GM12878 (cell line): ENCODE data around the gene ATG3. TPM values are rescaled to one million over a fixed set of nuclear protein-coding genes. Genes with fewer than 3 reads are reported as not detected.

ENCODE experiments used
- ATAC-seq: fragments of 200-7000 bp; cut with Tn5 transposase; 3 replicates; pipeline ENCODE4 v1.9.1; 2020; ENCODE audit warnings: mild to moderate bottlenecking, moderate library complexity
- BruUV-seq: library from RNA; stranded (reverse); fragments of 400-500 nt; replicated peaks from 2 replicates; lab custom pipeline; 2021; lab: Mats Ljungman, UMichigan
- CTCF ChIA-PET: fragments of 300-600 bp; sonication (Branson Sonifier 250); formaldehyde crosslinking; extraction: SDS; loops from one replicate; lab custom pipeline; 2021; ENCODE audit warnings: inconsistent platforms; lab: Yijun Ruan, JAX
- POLR2A ChIA-PET: fragments of 350-600 bp; formaldehyde crosslinking; extraction: SDS; loops from one replicate; lab custom pipeline; 2021; ENCODE audit warnings: inconsistent platforms; lab: Charles Lee
- RAD21 ChIA-PET: fragments of 300-600 bp; sonication (Branson Sonifier 250); formaldehyde crosslinking; loops from one replicate; lab custom pipeline; 2023; ENCODE audit warnings: antibody characterized with exemption; ENCODE audit not compliant: unreplicated experiment; lab: Charles Lee
- SMC1A ChIA-PET: fragments of 300-600 bp; sonication (Branson Sonifier 250); formaldehyde crosslinking; loops from one replicate; lab custom pipeline; 2023; ENCODE audit not compliant: unreplicated experiment, uncharacterized antibody; lab: Charles Lee
- DNase-seq: peaks from one replicate; pipeline ENCODE4 v3.0.0-alpha.2; 2011; ENCODE audit warnings: low read depth, low spot score
- FAIRE-seq: peaks from 3 replicates; lab custom pipeline; 2011; peaks lifted over from hg19 to GRCh38; lab: Jason Lieb, UNC
- H2AFZ ChIP-seq: 2 replicates; pipeline ENCODE4 v1.6.0; 2011; ENCODE audit warnings: low read depth, low read length, control low read depth; ENCODE audit not compliant: control insufficient read depth
- H3K27ac ChIP-seq: 2 replicates; pipeline ENCODE4 v1.5.1; 2011; ENCODE audit warnings: control low read depth; ENCODE audit not compliant: control insufficient read depth, insufficient read depth
- H3K27me3 ChIP-seq, 2 experiments: replicated peaks in 1 of 2; 2 replicates each; pipeline versions ENCODE4 v1.6.0 to v1.6.1; 2011; ENCODE audit warnings: low read length in 1 of 2; ENCODE audit not compliant: control insufficient read depth in 2 of 2, insufficient read depth in 2 of 2
- H3K36me3 ChIP-seq, 2 experiments: 2 replicates each; pipeline ENCODE4 v1.5.1; 2011; ENCODE audit warnings: low read length in 1 of 2; ENCODE audit not compliant: control insufficient read depth in 2 of 2, insufficient read depth in 2 of 2
- H3K4me1 ChIP-seq: 2 replicates; pipeline ENCODE4 v1.6.1; 2011; ENCODE audit warnings: mild to moderate bottlenecking, low read length, moderate library complexity, mixed read lengths; ENCODE audit not compliant: control insufficient read depth, insufficient read depth
- H3K4me2 ChIP-seq: 2 replicates; pipeline ENCODE4 v1.6.0; 2011; ENCODE audit warnings: control low read depth; ENCODE audit not compliant: control insufficient read depth, insufficient read depth
- H3K4me3 ChIP-seq: fragments of 200-600 bp; sonication (generic); 2 replicates; pipeline ENCODE4 v1.5.1; 2016
- H3K79me2 ChIP-seq: 2 replicates; pipeline ENCODE4 v1.6.0; 2011; ENCODE audit warnings: low read length; ENCODE audit not compliant: control insufficient read depth, insufficient read depth
- H3K9ac ChIP-seq: 2 replicates; pipeline ENCODE4 v1.8.0; 2011; ENCODE audit warnings: low read length, control low read depth, mixed read lengths; ENCODE audit not compliant: control insufficient read depth, insufficient read depth
- H3K9me3 ChIP-seq: replicated peaks from 3 replicates; pipeline ENCODE4 v1.5.1; 2011; ENCODE audit warnings: mild to moderate bottlenecking, low read length; ENCODE audit not compliant: control insufficient read depth, insufficient read depth
- H4K20me1 ChIP-seq: 2 replicates; pipeline ENCODE4 v1.6.0; 2011; ENCODE audit not compliant: control insufficient read depth, insufficient read depth
- BCL11A ChIP-seq: IDR thresholded peaks from 2 replicates; pipeline ENCODE4 v1.6.1; 2011; ENCODE audit warnings: low read depth, low read length
- CHD2 ChIP-seq: IDR thresholded peaks from 2 replicates; pipeline ENCODE4 v1.6.1; 2011; ENCODE audit warnings: low read depth, low read length, improper control_type of control experiment, borderline replicate concordance
- JUND ChIP-seq: IDR thresholded peaks from 2 replicates; pipeline ENCODE4 v1.6.1; 2012; ENCODE audit warnings: low read depth, mild to moderate bottlenecking, low read length, improper control_type of control experiment, moderate library complexity
- PRDM15 ChIP-seq: fragments of 450-650 bp; formaldehyde crosslinking; IDR thresholded peaks from 2 replicates; pipeline ENCODE4 v1.4.0; 2020; ENCODE audit warnings: mild to moderate bottlenecking, moderate library complexity
- TARDBP ChIP-seq: IDR thresholded peaks from 2 replicates; pipeline ENCODE4 v1.6.1; 2016; ENCODE audit warnings: borderline replicate concordance
- USF1 ChIP-seq: IDR thresholded peaks from 2 replicates; pipeline ENCODE4 v1.6.1; 2011; ENCODE audit warnings: borderline replicate concordance, low read depth, mild to moderate bottlenecking, moderate library complexity, mixed read lengths, low read length; ENCODE audit not compliant: insufficient read depth; ENCODE audit errors: extremely low read length
- ZBTB11 ChIP-seq: fragments of 450-650 bp; formaldehyde crosslinking; IDR thresholded peaks from 2 replicates; pipeline ENCODE4 v1.5.0; 2022; ENCODE audit warnings: mild to moderate bottlenecking, missing genetic modification characterization
- ZNF592 ChIP-seq: fragments of 450-650 bp; IDR thresholded peaks from 2 replicates; pipeline ENCODE4 v1.6.1; 2017; ENCODE audit warnings: mild to moderate bottlenecking, moderate library complexity
- WGBS: methylation state at CpG from one replicate; pipeline ENCODE4 v1.1.6; 2016; ENCODE audit warnings: low lambda C conversion rate; ENCODE audit not compliant: insufficient replicate concordance, insufficient coverage; ENCODE audit errors: missing lambda C conversion rate; 5-methylcytosine and 5-hydroxymethylcytosine counted together
- in situ Hi-C: fragments of 300-500 bp; cut with MboI; formaldehyde crosslinking; loops from 9 replicates; pipeline ENCODE4 v1.14.3; 2018; ENCODE audit warnings: mixed read lengths
- intact Hi-C: fragments of 100-400 bp; cut with micrococcal nuclease; formaldehyde crosslinking; loops from one replicate; pipeline ENCODE4 v1.14.2; 2022; ENCODE audit not compliant: unreplicated experiment
- polyA plus RNA-seq, 11 experiments: library from polyadenylated mRNA; depleted of rRNA in 4 of 11; unstranded in 6 of 11; stranded (reverse) in 5 of 11; fragments of >200 nt; fragmentation: Nextera tagmentation in 4 of 11; fragmentation: Illumina TruSeq in 1 of 11; extraction: Ambion mirVana in 4 of 11; extraction: Trizol in 1 of 11; gene quantifications; 1 replicate in 1 of 11; 2 replicates in 10 of 11; pipeline versions ENCODE4 v1.2.1 to v1.2.3, GENCODE V29; 2011 to 2016; ENCODE audit warnings: inconsistent platforms in 2 of 11, missing spikeins in 2 of 11, low read depth in 1 of 11
- total RNA-seq, 4 experiments: library from RNA; depleted of rRNA in 3 of 4; stranded (reverse); fragments of >200 nt in 3 of 4; fragmentation: Illumina TruSeq in 1 of 4; extraction: Trizol in 1 of 4; gene quantifications; 2 replicates each; pipeline versions ENCODE4 v1.2.1 to v1.2.3, GENCODE V29; 2013 to 2021

Gene ATG3
- total and polyA plus RNA-seq, 10 of the 15 experiments (the other 5 are each of a cell fraction or from before 2014, with no cell fraction given), result 49.8 to 97.0 (median 63.6) TPM

- TF ChIP-seq PRDM15 (CRISPR knock-in tag) (no peak), USF1 (no peak)
Observed at GRCh38 chr3:112572701-112573100, 10.9 kb upstream of the ATG3 start (continued).

GRCh38 chr3:112569265-112569664 lies 7.5 kb upstream of the ATG3 start:
- H3K36me3 ChIP-seq, result peaks cover 0 to 8% of the 10 kb centered on the region in 2 experiments; a peak in 1 of 4 replicates
- ChIA-PET POLR2A (interaction anchor here (1.1 kb wide), 1 partner anchor 9 kb away, joined by 3 read pairs; no protein-coding TSS in a partner anchor), CTCF (interaction anchor here (0.9 to 2.2 kb wide), 9 partner anchors 8 to 458 kb away, joined by 3 to 12 read pairs (median 3); no protein-coding TSS in a partner anchor), SMC1A (interaction anchor here (0.9 to 2.1 kb wide), 5 partner anchors 9 to 433 kb away, joined by 3 to 13 read pairs (median 3); no protein-coding TSS in a partner anchor), RAD21 (interaction anchor here (1.0 to 1.8 kb wide), 3 partner anchors 9 to 458 kb away, joined by 4 to 6 read pairs (median 4); no protein-coding TSS in a partner anchor)
- no peaks in the 10 kb centered on the region for H3K9me3 ChIP-seq
- no peak overlapping the region for H3K4me2 ChIP-seq
- ATAC-seq, result 0 out of 3 replicates have a peak, but pooled peaks have one; percentile 38
- no peak overlapping the region for H3K9ac ChIP-seq
- in situ Hi-C loops (no loop called here), intact Hi-C loops (no loop called here)
- no peak overlapping the region for H3K27ac ChIP-seq
- no peaks in the 10 kb centered on the region for H3K79me2 ChIP-seq
- no peak for DNase-seq
- no peaks in the 10 kb centered on the region for H3K27me3 ChIP-seq
- no peak overlapping the region for H3K4me3 ChIP-seq
- FAIRE-seq, result no peak
- TF ChIP-seq JUND, result no peak
- no peak for TF ChIP-seq CHD2
- TF ChIP-seq ZBTB11 (CRISPR knock-in tag), result no peak
- TF ChIP-seq BCL11A, result no peak
- TF ChIP-seq TARDBP, result no peak
- TF ChIP-seq ZNF592, result no peak
- H3K4me1 ChIP-seq, result no peaks in the 10 kb centered on the region
- BruUV-seq, result no TSS peak
- WGBS, result 11% methylated on average over 1 of the region's 1 CpG
- H2AFZ ChIP-seq, result no peak overlapping the region
- H4K20me1 ChIP-seq, result no peaks in the 10 kb centered on the region
